Hepatocyte (in vitro differentiated cells): ENCODE measurements around the gene UQCC2.

Experiments
- CTCF ChIP-seq: fragments of 200-600 bp; sonication (generic); IDR thresholded peaks from 2 replicates; pipeline ENCODE4 v1.5.1; 2016; ENCODE audit warnings: antibody characterized with exemption, mild to moderate bottlenecking; ENCODE audit not compliant: poor library complexity
- EZH2 ChIP-seq: fragments of 200-600 bp; sonication (generic); IDR thresholded peaks from 2 replicates; pipeline ENCODE4 v1.6.1; 2016; ENCODE audit warnings: antibody characterized with exemption, mild to moderate bottlenecking, borderline replicate concordance
- EZH2phosphoT487 ChIP-seq: fragments of 200-600 bp; sonication (generic); IDR thresholded peaks from one replicate; pipeline ENCODE4 v1.6.1; 2018; ENCODE audit warnings: antibody characterized with exemption, mild to moderate bottlenecking, low read depth, moderate library complexity; ENCODE audit not compliant: unreplicated experiment, severe bottlenecking

- no peak for TF ChIP-seq CTCF
- no peak for TF ChIP-seq EZH2
- TF ChIP-seq EZH2phosphoT487 = no peak
Measured at GRCh38 chr6:33731751-33732282, 20.3 kb upstream of the UQCC2 start.
